GM19397 (cell line): Measurements from ENCODE around the gene GRAMD4.

Experiments
- ATAC-seq: cut with Tn5 transposase; IDR thresholded peaks from one replicate; pipeline ENCODE4 v1.9.1; 2021; ENCODE audit warnings: mild to moderate bottlenecking, moderate library complexity; ENCODE audit not compliant: unreplicated experiment

GRAMD4 gene

DNA sequence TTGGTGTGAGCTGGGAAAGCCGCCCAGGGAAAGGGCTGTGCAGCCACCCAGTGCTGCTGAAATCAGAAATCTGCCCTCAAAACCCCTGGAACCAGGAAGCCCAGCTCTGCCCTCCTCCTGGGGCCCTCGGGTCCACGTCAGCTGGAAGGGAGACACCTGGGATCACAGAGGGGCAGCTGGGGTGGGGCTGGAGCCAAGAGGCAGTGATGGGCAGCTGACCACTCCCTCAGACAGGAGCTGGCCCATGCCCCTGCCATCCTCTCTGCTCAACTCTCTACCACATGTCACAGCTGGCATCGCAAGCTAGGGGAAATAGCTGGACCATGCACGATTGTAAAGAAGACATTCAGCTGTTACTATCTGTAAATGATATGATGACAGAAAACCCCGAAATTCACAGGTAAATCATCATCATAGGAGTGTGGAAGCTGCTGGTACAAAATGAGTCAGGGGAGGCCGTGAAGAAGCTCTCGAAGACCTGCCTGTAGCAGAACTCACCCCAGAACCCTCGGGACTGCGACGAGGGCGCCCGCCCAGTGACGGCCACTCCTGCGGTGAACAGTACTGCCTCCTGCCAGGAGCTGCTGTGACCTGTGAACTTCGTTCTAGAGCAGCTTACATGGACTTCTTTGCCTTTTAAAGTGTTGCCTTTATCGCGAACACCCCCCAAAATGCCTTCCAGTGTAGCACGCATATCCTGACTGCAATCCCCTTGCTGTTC is 62.0 kb downstream of the GRAMD4 start:
- no peak for ATAC-seq

DNA sequence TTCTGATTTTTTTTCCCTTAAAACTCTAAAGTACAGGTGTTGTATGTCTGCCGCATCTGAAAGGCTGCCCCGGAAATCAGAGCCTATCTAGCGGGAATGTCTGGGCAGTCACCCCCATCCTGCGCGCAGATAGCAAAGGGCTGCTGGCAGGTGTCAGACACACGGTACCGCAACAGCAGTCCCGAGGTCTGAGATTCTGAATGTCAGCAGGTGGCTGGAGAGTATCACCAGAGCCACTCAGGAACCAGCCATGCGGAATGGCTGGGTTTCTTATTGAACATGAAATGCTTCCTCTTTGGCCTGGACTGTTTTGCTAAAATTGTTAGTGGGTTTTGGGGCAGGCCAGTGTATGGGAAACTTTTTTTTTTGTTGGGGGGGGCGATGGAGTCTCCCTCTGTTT is 64.5 kb downstream of the GRAMD4 start:
- ATAC-seq: peak; percentile 85

GRCh38 chr22:46686221-46687047 is 66.2 kb downstream of the GRAMD4 start:
- no peak for ATAC-seq

- no peak for ATAC-seq
Measured at GRCh38 chr22:46687048-46687444, 66.9 kb downstream of the GRAMD4 start.

- no peak for ATAC-seq
Measured at GRCh38 chr22:46687460-46687859, 67.3 kb downstream of the GRAMD4 start.

DNA sequence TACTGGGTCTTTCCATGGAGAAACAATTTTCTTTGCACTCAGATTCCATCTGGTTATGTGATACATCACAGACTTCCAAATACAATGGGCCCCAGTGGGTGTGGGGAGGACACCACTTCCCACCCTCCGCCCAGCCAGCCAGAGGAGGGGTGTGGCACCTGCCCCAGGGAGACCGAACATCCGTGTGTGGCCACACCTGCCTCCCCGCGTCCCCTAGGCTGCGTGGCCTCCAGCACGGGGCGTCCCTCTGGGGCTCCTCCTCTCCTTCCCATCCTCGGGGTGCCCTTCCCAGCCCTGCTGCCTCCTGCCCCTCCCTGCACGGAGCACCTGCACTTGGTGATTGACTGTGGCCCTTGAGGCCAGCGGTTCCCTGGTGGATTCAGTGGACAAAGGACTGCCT is 68.8 kb downstream of the GRAMD4 start:
- no peak for ATAC-seq

GRCh38 chr22:46690146-46690545 is 70.0 kb downstream of the GRAMD4 start:
- no peak for ATAC-seq

DNA sequence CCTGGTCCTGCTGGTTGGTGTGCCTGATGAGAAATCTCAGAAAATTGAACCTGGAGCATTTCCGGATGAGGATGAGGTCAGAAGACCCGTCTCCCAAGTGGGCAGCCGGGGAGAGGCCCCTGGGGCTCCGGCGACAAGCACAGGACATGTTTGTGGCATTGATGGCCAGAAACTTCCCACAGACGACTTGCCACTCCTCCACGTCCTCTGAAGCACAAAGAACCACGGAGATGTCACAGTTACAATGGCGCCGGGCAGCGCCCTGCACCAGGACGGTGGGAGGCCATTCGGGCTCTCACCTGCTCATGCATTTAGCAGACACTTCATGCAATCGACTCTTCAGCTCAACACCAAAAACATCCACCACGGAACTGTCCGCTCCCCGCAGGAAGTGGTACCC is 71.4 kb downstream of the GRAMD4 start:
- no peak for ATAC-seq

- ATAC-seq: no peak
Measured at GRCh38 chr22:46693634-46694415, 73.6 kb downstream of the GRAMD4 start.

- no peak for ATAC-seq
Measured at GRCh38 chr22:46694416-46695170, 74.4 kb downstream of the GRAMD4 start.

DNA sequence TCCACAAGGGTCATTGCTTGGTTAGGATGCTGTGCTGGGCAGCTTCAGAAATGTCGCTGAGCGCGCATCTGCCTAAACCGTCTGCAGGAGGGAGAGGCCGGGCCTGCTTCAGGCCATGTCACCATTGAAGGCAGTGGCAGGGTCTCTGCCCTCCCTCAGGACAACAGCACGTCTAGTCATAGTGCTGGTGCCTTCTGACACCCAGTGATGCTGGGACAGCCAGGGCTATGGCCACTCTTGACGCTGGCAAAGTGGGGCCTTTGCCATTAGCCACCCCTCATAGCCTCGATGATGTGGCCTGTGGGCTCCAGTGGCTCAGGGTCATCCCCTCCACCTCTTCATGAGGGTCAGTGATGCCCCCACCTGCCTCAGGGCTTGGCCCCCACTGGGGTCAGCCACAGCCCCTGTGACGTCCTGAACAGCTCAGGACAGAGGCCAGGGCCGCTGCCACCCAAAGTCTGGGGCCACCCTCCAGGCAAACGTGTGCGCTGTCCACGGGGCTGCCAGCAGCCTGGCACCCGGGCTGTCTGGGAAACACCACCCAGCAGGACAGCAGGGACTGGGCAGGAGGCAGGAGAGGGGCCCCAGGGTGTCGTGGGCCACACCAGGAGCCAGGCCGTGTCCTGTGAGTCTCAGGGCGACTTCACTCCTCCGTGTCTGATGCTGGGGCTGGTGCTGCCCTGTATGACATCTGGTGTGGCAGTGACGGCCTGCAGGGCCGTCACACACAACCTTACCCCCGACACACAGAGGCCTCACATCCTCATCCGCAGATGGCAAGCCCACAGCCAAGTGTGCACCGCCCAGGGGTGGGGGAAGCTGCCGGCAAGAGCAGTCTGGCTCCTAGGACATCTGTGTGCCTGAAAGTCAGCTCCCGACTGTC is 75.4 kb downstream of the GRAMD4 start:
- no peak for ATAC-seq

DNA sequence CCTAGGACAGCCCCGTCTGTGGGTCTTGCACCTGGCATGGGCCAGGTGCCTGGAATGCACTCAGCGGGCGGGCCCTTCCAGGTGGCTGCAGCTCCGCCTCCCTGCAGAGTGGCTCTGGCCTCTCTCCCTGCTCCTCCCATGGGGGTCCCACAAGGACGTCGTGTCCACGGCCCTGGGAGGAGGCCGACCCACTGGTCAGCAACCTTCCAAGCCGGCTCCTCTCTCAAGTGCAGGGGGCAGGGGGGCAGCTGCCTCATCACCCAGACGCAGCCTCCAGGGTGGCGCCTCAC is 76.0 kb downstream of the GRAMD4 start:
- ATAC-seq: no peak

DNA sequence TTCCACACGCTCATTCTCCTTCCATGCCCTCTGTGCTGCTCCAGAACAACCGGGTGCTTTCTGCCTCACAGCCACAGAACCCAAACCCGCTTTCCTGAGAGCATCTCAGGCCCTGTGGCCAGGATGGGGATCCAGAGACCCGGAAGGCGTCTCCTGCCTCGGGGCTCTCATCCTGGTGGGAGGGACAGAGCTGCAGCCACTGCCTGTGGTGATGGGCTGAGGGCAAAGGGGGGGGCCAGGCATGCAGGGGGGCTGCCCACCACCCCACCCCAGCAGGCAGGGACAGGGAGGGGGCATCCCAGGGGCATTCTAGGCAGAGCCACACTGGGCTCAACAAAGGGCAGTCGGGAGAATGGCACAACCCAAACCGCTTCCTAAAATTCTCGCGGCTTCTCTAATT is 76.4 kb downstream of the GRAMD4 start:
- no peak for ATAC-seq

DNA sequence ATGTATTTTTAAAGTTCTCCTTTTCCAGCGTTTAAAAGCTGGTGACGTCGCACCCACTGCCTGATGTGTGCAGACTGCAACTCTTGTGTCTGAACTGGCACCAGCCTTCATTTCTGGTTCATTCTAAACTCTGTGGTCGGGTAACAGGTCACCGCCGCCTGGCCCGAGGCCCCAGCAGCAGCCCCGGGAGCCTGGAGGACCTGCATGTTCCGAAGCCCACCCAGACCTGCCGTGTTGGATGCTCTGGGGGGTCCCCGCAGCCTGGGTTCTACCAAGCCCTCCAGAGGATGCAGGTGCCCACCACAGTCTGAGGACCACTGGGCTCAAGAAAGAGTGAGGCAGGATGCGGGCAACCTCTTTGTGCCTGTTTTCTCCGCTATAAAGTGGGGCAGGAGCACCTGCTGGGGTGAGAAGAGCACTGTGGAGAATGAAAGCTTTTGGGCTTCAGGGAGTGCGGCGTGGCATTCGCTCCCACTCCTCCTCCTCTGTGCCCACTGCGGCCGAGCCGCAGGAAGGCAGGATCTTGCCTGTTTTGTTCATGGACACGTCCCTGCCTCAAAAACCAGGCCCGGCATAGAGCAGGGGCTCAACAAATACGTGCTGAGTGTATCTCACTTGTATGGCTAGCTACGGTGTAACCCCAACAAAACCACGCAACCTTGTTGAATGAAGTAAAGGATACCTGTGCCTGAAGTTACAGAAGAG is 77.8 kb downstream of the GRAMD4 start:
- ATAC-seq: no peak

GRCh38 chr22:46699091-46699490 is 78.9 kb downstream of the GRAMD4 start:
- ATAC-seq: no peak

- no peak for ATAC-seq
Measured at GRCh38 chr22:46701262-46701661, 81.1 kb downstream of the GRAMD4 start.

DNA sequence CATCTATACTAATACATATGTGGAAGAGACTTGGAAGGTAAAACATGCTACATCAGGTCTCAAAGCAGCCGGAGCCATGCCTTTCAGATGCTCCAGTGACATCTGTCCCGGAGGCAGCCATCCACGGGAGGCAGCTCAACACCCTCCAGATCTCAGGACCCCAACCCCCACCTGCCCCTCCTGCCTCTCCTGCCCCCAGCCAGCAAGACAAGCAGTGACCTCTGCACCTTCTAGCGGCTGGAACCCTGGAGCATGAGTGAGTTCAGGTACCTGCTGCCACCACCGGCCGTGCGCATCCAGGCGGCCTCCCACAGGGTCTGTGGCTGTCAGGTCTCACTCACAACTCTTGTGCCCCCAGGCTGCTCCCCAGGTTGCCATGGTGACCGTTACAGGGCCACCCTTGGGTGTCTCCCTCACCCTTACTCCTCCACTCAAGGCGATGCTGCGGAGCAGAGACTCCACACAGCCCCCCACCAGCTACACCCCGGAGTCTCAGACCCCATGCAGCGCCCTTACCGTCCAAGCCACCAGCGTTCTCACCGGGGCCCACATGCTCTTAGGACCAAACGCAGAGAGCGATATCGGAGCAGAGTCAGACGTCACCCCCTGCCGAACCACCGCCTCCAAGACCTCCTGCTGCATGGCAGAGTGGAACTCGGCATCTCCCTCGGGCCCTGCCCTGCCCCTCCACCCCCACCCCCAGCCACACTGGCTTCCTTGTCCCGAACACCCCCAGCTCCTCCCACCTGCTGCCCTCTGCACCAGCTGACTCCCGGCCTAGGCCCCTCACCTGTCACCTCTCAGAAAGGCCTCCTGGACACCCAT is 83.2 kb downstream of the GRAMD4 start:
- ATAC-seq: no peak

DNA sequence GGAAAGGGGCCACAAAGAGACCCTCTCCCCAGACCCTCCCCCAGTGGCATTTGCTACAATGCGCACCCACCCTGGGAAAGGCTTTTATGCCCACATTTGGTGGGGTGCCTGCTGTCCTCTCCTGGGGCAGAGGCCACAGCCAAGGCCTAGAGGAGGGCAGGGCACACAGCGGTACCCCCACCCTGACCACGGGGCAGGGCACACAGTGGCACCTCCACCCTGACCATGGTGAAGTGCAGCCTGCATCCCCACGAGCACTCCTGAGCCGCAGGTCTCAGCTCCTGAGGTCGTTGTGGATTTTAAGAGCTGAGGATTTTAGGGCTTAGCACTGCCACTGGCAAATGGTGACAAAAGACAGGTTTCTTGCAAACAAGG is 83.8 kb downstream of the GRAMD4 start:
- ATAC-seq: no peak

- ATAC-seq: no peak
Measured at GRCh38 chr22:46706060-46706459, 85.9 kb downstream of the GRAMD4 start.
